Endothelial cell of umbilical vein (primary cell): ENCODE data around the gene IFNG-AS1. TPM values are rescaled to one million over a fixed set of nuclear protein-coding genes. Genes with fewer than 3 reads are reported as not detected.

Experiments used
- BruUV-seq: library from RNA; stranded (reverse); fragments of 400-500 nt; replicated peaks from 2 replicates; lab custom pipeline; 2021; lab: Mats Ljungman, UMichigan
- CTCF ChIA-PET: fragments of 300-600, 350-600 bp; sonication (Branson Sonifier 250); formaldehyde crosslinking; loops from one replicate; lab custom pipeline; 2021; ENCODE audit warnings: antibody characterized with exemption, inconsistent platforms; lab: Charles Lee
- POLR2A ChIA-PET: fragments of 300-600, 350-600 bp; sonication (Branson Sonifier 250); formaldehyde crosslinking; loops from one replicate; lab custom pipeline; 2021; ENCODE audit warnings: antibody characterized with exemption, inconsistent platforms; lab: Charles Lee
- DNase-seq: peaks from one replicate; pipeline ENCODE4 v3.0.0-alpha.2; 2011; ENCODE audit warnings: low read depth, low spot score
- FAIRE-seq: peaks from 2 replicates; lab custom pipeline; 2011; peaks lifted over from hg19 to GRCh38; lab: Jason Lieb, UNC
- H2AFZ ChIP-seq: 2 replicates; pipeline ENCODE4 v1.6.0; 2012; ENCODE audit warnings: low read depth, low read length, control low read depth, inconsistent platforms
- H3K27ac ChIP-seq: 2 replicates; pipeline ENCODE4 v1.5.1; 2011; ENCODE audit warnings: low read depth, mild to moderate bottlenecking, control low read depth, low read length, moderate library complexity; ENCODE audit not compliant: insufficient read depth
- H3K27me3 ChIP-seq, 2 experiments: 2 replicates each; pipeline versions ENCODE4 v1.6.0 to v1.6.1; 2011; ENCODE audit warnings: low read length in 2 of 2, mixed read lengths in 1 of 2; ENCODE audit not compliant: control insufficient read depth in 2 of 2, insufficient read depth in 2 of 2
- H3K36me3 ChIP-seq, 2 experiments: 2 replicates in 1 of 2; 3 replicates in 1 of 2; pipeline ENCODE4 v1.5.1; 2011; ENCODE audit warnings: low read length in 2 of 2, mild to moderate bottlenecking in 1 of 2, moderate library complexity in 1 of 2; ENCODE audit not compliant: control insufficient read depth in 2 of 2, insufficient read depth in 2 of 2; ENCODE audit errors: extremely low read depth in 1 of 2
- H3K4me1 ChIP-seq: 3 replicates; pipeline ENCODE4 v1.5.1; 2011; ENCODE audit warnings: mild to moderate bottlenecking, low read length; ENCODE audit not compliant: control insufficient read depth, insufficient read depth; ENCODE audit errors: extremely low read depth
- H3K4me2 ChIP-seq: 2 replicates; pipeline ENCODE4 v1.6.1; 2011; ENCODE audit warnings: low read length, control low read depth, mixed read lengths; ENCODE audit not compliant: insufficient read depth
- H3K4me3 ChIP-seq, 3 experiments: fragments of 200-600 bp in 1 of 3; sonication (generic), shearing (Covaris generic) in 1 of 3; replicated peaks in 1 of 3; 2 replicates each; pipeline ENCODE4 v1.5.1; 2011 to 2016; ENCODE audit warnings: control low read depth in 3 of 3, low read length in 3 of 3, mild to moderate bottlenecking in 2 of 3, inconsistent platforms in 1 of 3, low read depth in 1 of 3, moderate library complexity in 1 of 3; ENCODE audit not compliant: insufficient read depth in 1 of 3
- H3K79me2 ChIP-seq: 2 replicates; pipeline ENCODE4 v1.6.0; 2012; ENCODE audit warnings: low read length, inconsistent platforms; ENCODE audit not compliant: control insufficient read depth, insufficient read depth
- H3K9ac ChIP-seq: replicated peaks from 2 replicates; pipeline ENCODE3; 2011; ENCODE audit warnings: low read length, control low read depth; ENCODE audit not compliant: insufficient read depth; ENCODE audit errors: extremely low read depth
- H3K9me1 ChIP-seq: replicated peaks from 3 replicates; pipeline ENCODE4 v1.6.0; 2011; ENCODE audit warnings: mild to moderate bottlenecking, low read length; ENCODE audit not compliant: control insufficient read depth, insufficient read depth; ENCODE audit errors: extremely low read depth
- H3K9me3 ChIP-seq: replicated peaks from 2 replicates; pipeline ENCODE4 v1.5.1; 2012; ENCODE audit warnings: low read length, inconsistent platforms; ENCODE audit not compliant: control insufficient read depth, insufficient read depth
- H4K20me1 ChIP-seq: replicated peaks from 2 replicates; pipeline ENCODE3; 2011; ENCODE audit warnings: mild to moderate bottlenecking, low read length; ENCODE audit not compliant: control insufficient read depth, insufficient read depth; ENCODE audit errors: extremely low read depth
- CTCF ChIP-seq, 2 donors: IDR thresholded peaks; 1 replicate in 1 of 2; 2 replicates in 1 of 2; pipeline ENCODE4 v1.5.1; 2011; ENCODE audit warnings: low read length in 2 of 2, mild to moderate bottlenecking in 2 of 2, moderate library complexity in 2 of 2, control low read depth in 1 of 2, inconsistent platforms in 1 of 2, low read depth in 1 of 2; ENCODE audit not compliant: insufficient read depth in 1 of 2; ENCODE audit errors: extremely low read depth in 1 of 2
- EZH2 ChIP-seq: IDR thresholded peaks from 2 replicates; pipeline ENCODE4 v1.6.1; 2012; ENCODE audit warnings: borderline replicate concordance, low read depth, mild to moderate bottlenecking, moderate library complexity, low read length, inconsistent platforms; ENCODE audit not compliant: severe bottlenecking
- FOS ChIP-seq: IDR thresholded peaks from 2 replicates; pipeline ENCODE4 v1.6.1; 2011; ENCODE audit warnings: mild to moderate bottlenecking, low read length, moderate library complexity, borderline replicate concordance; ENCODE audit not compliant: insufficient read depth
- GATA2 ChIP-seq: IDR thresholded peaks from 2 replicates; pipeline ENCODE4 v1.7.0; 2011; ENCODE audit warnings: low read depth, mild to moderate bottlenecking, moderate library complexity, mixed read lengths, low read length; ENCODE audit not compliant: insufficient read length, insufficient read depth
- JUN ChIP-seq: IDR thresholded peaks from 2 replicates; pipeline ENCODE4 v1.6.1; 2011; ENCODE audit warnings: borderline replicate concordance, low read depth; ENCODE audit not compliant: insufficient read length, insufficient read depth
- MYC ChIP-seq: IDR thresholded peaks from one replicate; pipeline ENCODE4 v1.6.1; 2011; ENCODE audit warnings: mild to moderate bottlenecking, low read depth, low read length
- POLR2A ChIP-seq: IDR thresholded peaks from 2 replicates; pipeline ENCODE4 v1.6.1; 2012; ENCODE audit warnings: low read depth, mild to moderate bottlenecking, control low read depth, low read length
- POLR2AphosphoS5 ChIP-seq: IDR thresholded peaks from 2 replicates; pipeline ENCODE4 v1.6.1; 2012; ENCODE audit warnings: low read depth, mild to moderate bottlenecking, control low read depth, low read length, moderate library complexity; ENCODE audit not compliant: insufficient read depth
- dilution Hi-C: fragments of 300-500 bp; cut with MboI; formaldehyde crosslinking; loops from one replicate; pipeline ENCODE4 v1.15.0; 2019; ENCODE audit warnings: low sequenced_read_pairs; ENCODE audit not compliant: extremely low pct_ligation_motif_present
- intact Hi-C: fragments of 100-400 bp; cut with micrococcal nuclease; formaldehyde crosslinking; loops from one replicate; pipeline ENCODE4 v1.10.0; 2022
- polyA plus RNA-seq, 4 experiments: library from polyadenylated mRNA; depleted of rRNA in 3 of 4; stranded (reverse) in 3 of 4; unstranded in 1 of 4; fragments of >200 nt; gene quantifications; 2 replicates each; pipeline versions ENCODE4 v1.2.1 to v1.2.3, GENCODE V29; 2011 to 2012; ENCODE audit warnings: missing spikeins in 1 of 4
- total RNA-seq: library from RNA; stranded (reverse); gene quantifications from 2 replicates; pipeline ENCODE4 v1.2.3, GENCODE V29; 2021
- TF ChIP-seq, protein P1 (sequence below): IDR thresholded peaks from 2 replicates; pipeline ENCODE4 v1.6.1; 2011; ENCODE audit not compliant: insufficient read depth, insufficient read length

The IFNG-AS1 gene
- total and polyA plus RNA-seq, 2 donors (not counting 3 experiments of a cell fraction or from before 2014, with no cell fraction given), result not detected

- TF ChIP-seq POLR2A (no peak), EZH2 (no peak), POLR2AphosphoS5 (no peak), FOS (no peak), JUN (no peak), CTCF (IDR thresholded peaks at IDR 0.05; ENCODE audit: extremely low read depth in 1 of 2, insufficient read depth in 1 of 2, low read depth in 1 of 2, low read length in 2 of 2) (no peak), GATA2 (no peak), MYC (no peak)
- TF ChIP-seq, protein P1, sequence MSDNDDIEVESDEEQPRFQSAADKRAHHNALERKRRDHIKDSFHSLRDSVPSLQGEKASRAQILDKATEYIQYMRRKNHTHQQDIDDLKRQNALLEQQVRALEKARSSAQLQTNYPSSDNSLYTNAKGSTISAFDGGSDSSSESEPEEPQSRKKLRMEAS, result no peak
- POLR2A ChIA-PET, result no interaction called here
- no peaks in the 10 kb centered on the region for H3K4me1 ChIP-seq
- no peak overlapping the region for H3K4me3 ChIP-seq
- DNase-seq, result no peak
- no peak overlapping the region for H3K27ac ChIP-seq
- no peak for FAIRE-seq
- dilution Hi-C loops (no loop called here), intact Hi-C loops (no loop called here)
- no TSS peak for BruUV-seq
- H3K4me2 ChIP-seq, result no peak overlapping the region
- H3K9me3 ChIP-seq, result no peaks in the 10 kb centered on the region
- no peaks in the 10 kb centered on the region for H3K79me2 ChIP-seq
- H3K9ac ChIP-seq, result no peak overlapping the region
- no peaks in the 10 kb centered on the region for H3K9me1 ChIP-seq
- CTCF ChIA-PET, result no interaction called here
- no peaks in the 10 kb centered on the region for H3K36me3 ChIP-seq
- no peak overlapping the region for H2AFZ ChIP-seq
- no peaks in the 10 kb centered on the region for H4K20me1 ChIP-seq
- H3K27me3 ChIP-seq, result no peaks in the 10 kb centered on the region
Measured at GRCh38 chr12:67996347-67996746, 7.1 kb downstream of the IFNG-AS1 start.
